GM06990 (cell line): Measurements from ENCODE around the gene CDH6.
A peak's percentile ranks its signal among the peaks of the same experiment; 100 is the strongest.

ENCODE experiments used
- DNase-seq: peaks from one replicate; pipeline ENCODE4 v3.0.0-alpha.2; 2011; ENCODE audit not compliant: insufficient read length; ENCODE audit errors: extremely low read depth
- H3K27me3 ChIP-seq: replicated peaks from 2 replicates; pipeline ENCODE4 v1.6.0; 2011; ENCODE audit warnings: low read length; ENCODE audit not compliant: control insufficient read depth, insufficient read depth
- H3K36me3 ChIP-seq: 2 replicates; pipeline ENCODE4 v1.5.1; 2011; ENCODE audit warnings: low read length; ENCODE audit not compliant: control insufficient read depth, insufficient read depth
- H3K4me3 ChIP-seq: replicated peaks from 2 replicates; pipeline ENCODE4 v1.5.1; 2011; ENCODE audit warnings: low read depth, mild to moderate bottlenecking, control low read depth, low read length
- CTCF ChIP-seq: IDR thresholded peaks from 2 replicates; pipeline ENCODE4 v1.5.1; 2011; ENCODE audit warnings: low read length, control low read depth, mild to moderate bottlenecking, inconsistent platforms; ENCODE audit not compliant: insufficient read depth, poor library complexity, severe bottlenecking

Gene CDH6

GRCh38 chr5:31232273-31232888 lies 38.9 kb downstream of the CDH6 start:
- no peaks in the 10 kb centered on the region for H3K36me3 ChIP-seq
- TF ChIP-seq CTCF, result peak; percentile 70
- no peak overlapping the region for H3K4me3 ChIP-seq
- H3K27me3 ChIP-seq, result no peaks in the 10 kb centered on the region
- DNase-seq, result no peak

GRCh38 chr5:31235381-31235780 lies 41.9 kb downstream of the CDH6 start:
- Histone ChIP-seq H3K27me3 (no peaks in the 10 kb centered on the region), H3K4me3 (no peak overlapping the region), H3K36me3 (no peaks in the 10 kb centered on the region)
- no peak for DNase-seq
- TF ChIP-seq CTCF, result no peak

- TF ChIP-seq CTCF, result no peak
- Histone ChIP-seq H3K36me3 (no peaks in the 10 kb centered on the region), H3K27me3 (no peaks in the 10 kb centered on the region), H3K4me3 (no peak overlapping the region)
- DNase-seq, result no peak
Observed at GRCh38 chr5:31236339-31236738, 42.9 kb downstream of the CDH6 start.

GRCh38 chr5:31237174-31237573 lies 43.7 kb downstream of the CDH6 start:
- TF ChIP-seq CTCF, result no peak
- Histone ChIP-seq H3K27me3 (no peaks in the 10 kb centered on the region), H3K4me3 (no peak overlapping the region), H3K36me3 (no peaks in the 10 kb centered on the region)
- DNase-seq, result no peak

GRCh38 chr5:31238497-31238896 lies 45.0 kb downstream of the CDH6 start:
- no peak for DNase-seq
- H3K4me3 ChIP-seq, result no peak overlapping the region
- no peaks in the 10 kb centered on the region for H3K36me3 ChIP-seq
- H3K27me3 ChIP-seq, result no peaks in the 10 kb centered on the region
- no peak for TF ChIP-seq CTCF

GRCh38 chr5:31244921-31245320 lies 51.4 kb downstream of the CDH6 start:
- no peak overlapping the region for H3K4me3 ChIP-seq

More at GRCh38 chr5:31244921-31245320, 51.4 kb downstream of the CDH6 start:
- Histone ChIP-seq H3K36me3 (no peaks in the 10 kb centered on the region), H3K27me3 (no peaks in the 10 kb centered on the region)
- no peak for DNase-seq
- TF ChIP-seq CTCF, result no peak
